Upper lobe of left lung (tissue), 6 donors: ENCODE measurements around the gene CYP27C1. TPM values are rescaled to one million over a fixed set of nuclear protein-coding genes. Genes with fewer than 3 reads are reported as not detected.

Source experiments
- ATAC-seq, 2 donors: fragments of 200-7000 bp; cut with Tn5 transposase; one replicate each; pipeline ENCODE4 v1.9.1; 2022; ENCODE audit warnings: mild to moderate bottlenecking in 2 of 2, moderate library complexity in 2 of 2; ENCODE audit not compliant: low FRiP score in 2 of 2
- DNase-seq, 2 donors: peaks; one replicate each; pipeline ENCODE4 v3.0.0-alpha.2; 2019 to 2020
- H3K27ac ChIP-seq, 4 donors: fragments of 200-600 bp; sonication (generic); one replicate each; pipeline ENCODE4 v1.5.1; 2016 to 2019
- H3K27me3 ChIP-seq, 4 donors: fragments of 200-600 bp; sonication (generic); one replicate each; pipeline ENCODE4 v1.5.1; 2017 to 2019
- H3K36me3 ChIP-seq, 4 donors: fragments of 200-600 bp; sonication (generic); one replicate each; pipeline ENCODE4 v1.5.1; 2016 to 2019
- H3K4me1 ChIP-seq, 4 donors: fragments of 200-600 bp; sonication (generic); one replicate each; pipeline ENCODE4 v1.5.1; 2018 to 2019
- H3K4me3 ChIP-seq, 4 donors: fragments of 200-600 bp; sonication (generic); one replicate each; pipeline ENCODE4 v1.5.1; 2017 to 2019; ENCODE audit warnings: mild to moderate bottlenecking in 2 of 4, moderate library complexity in 1 of 4
- H3K9me3 ChIP-seq, 4 donors: fragments of 200-600 bp; sonication (generic); one replicate each; pipeline ENCODE4 v1.5.1; 2018 to 2019
- CTCF ChIP-seq, 6 experiments: fragments of 450-650 bp in 4 of 6; fragments of 200-600 bp in 2 of 6; sonication (generic) in 2 of 6; IDR thresholded peaks; one replicate each; pipeline ENCODE4 v1.5.1; 2016 to 2019; ENCODE audit warnings: antibody characterized with exemption in 6 of 6
- EP300 ChIP-seq, 4 donors: sonication (generic); formaldehyde crosslinking; IDR thresholded peaks; one replicate each; pipeline ENCODE4 v1.5.1; 2017; ENCODE audit warnings: antibody characterized with exemption in 4 of 4, control low read depth in 2 of 4
- POLR2A ChIP-seq, 4 donors: fragments of 450-650 bp; IDR thresholded peaks; one replicate each; pipeline ENCODE4 v1.5.1; 2016 to 2017; ENCODE audit warnings: antibody characterized with exemption in 4 of 4, mild to moderate bottlenecking in 2 of 4
- POLR2AphosphoS5 ChIP-seq, 2 donors: sonication (generic); formaldehyde crosslinking; IDR thresholded peaks; one replicate each; pipeline ENCODE4 v1.5.1; 2017; ENCODE audit warnings: antibody characterized with exemption in 2 of 2
- WGBS, 2 donors: methylation state at CpG; one replicate each; pipeline ENCODE4 v1.1.5; 2017 to 2018; 5-methylcytosine and 5-hydroxymethylcytosine counted together
- total RNA-seq, 6 donors: library from RNA; depleted of rRNA in 4 of 6; stranded (reverse); fragments of >200 nt in 4 of 6; gene quantifications; one replicate each; pipeline versions ENCODE4 v1.1.0 to v1.2.1, GENCODE V29; 2016 to 2021
- donor health status: DM: no; HTN: no; CAD: no; lungs with moderate emphysema.
- donor health status: DM: no; HTN: yes; CAD: no; lungs with severe emphysema.

CYP27C1 gene
- total RNA-seq, 6 donors from 2014 or later: 0.11 to 0.39 (median 0.14) TPM; not detected in 2

- WGBS, 2 donors: 93 to 94% methylated on average over 13 to 15 of the region's 15 CpGs
- peak in 1 of 2 donors; percentile 18 for DNase-seq
- no peaks in the 10 kb centered on the region for H3K27me3 ChIP-seq
Observed at GRCh38 chr2:127177617-127178263, 42.4 kb downstream of the CYP27C1 start.

GRCh38 chr2:127176371-127177311 is 43.5 kb downstream of the CYP27C1 start:
- Histone ChIP-seq H3K4me3 (no peak overlapping the region), H3K9me3 (no peaks in the 10 kb centered on the region), H3K4me1 (peaks cover 3 to 12% (median 6%) of the 10 kb centered on the region in 4 donors), H3K27ac (peak overlapping the region in 3 of 4 donors; percentile 5 to 55 (median 18)), H3K36me3 (no peaks in the 10 kb centered on the region), H3K27me3 (no peaks in the 10 kb centered on the region)
- WGBS, 2 donors: 66% methylated on average over 30 to 31 of the region's 31 CpGs
- DNase-seq: peak in 1 of 2 donors; percentile 41
- TF ChIP-seq CTCF (IDR thresholded peaks at IDR 0.05) (no peak), EP300 (IDR thresholded peaks at IDR 0.05) (peak in 2 of 4 donors; percentile 27 to 48), POLR2A (IDR thresholded peaks at IDR 0.05) (peak in 1 of 4 donors; percentile 29), POLR2AphosphoS5 (IDR thresholded peaks at IDR 0.05) (peak; percentile 50 to 79)
- peak; percentile 51 to 58 for ATAC-seq

More at GRCh38 chr2:127177617-127178263, 42.4 kb downstream of the CYP27C1 start:
- Histone ChIP-seq H3K4me3 (no peak overlapping the region), H3K4me1 (peaks cover 3 to 12% (median 6%) of the 10 kb centered on the region in 4 donors), H3K9me3 (no peaks in the 10 kb centered on the region), H3K27ac (no peak overlapping the region), H3K36me3 (no peaks in the 10 kb centered on the region)
- TF ChIP-seq POLR2AphosphoS5 (IDR thresholded peaks at IDR 0.05): no peak
- TF ChIP-seq EP300 (IDR thresholded peaks at IDR 0.05): no peak
- no peak for TF ChIP-seq POLR2A (IDR thresholded peaks at IDR 0.05)
- TF ChIP-seq CTCF (IDR thresholded peaks at IDR 0.05): no peak
- no peak for ATAC-seq

GRCh38 chr2:127175751-127176354 is 44.2 kb downstream of the CYP27C1 start:
- H3K4me3 ChIP-seq: no peak overlapping the region
- 78 to 92% methylated on average over 19 of the region's 19 CpGs for WGBS, 2 donors
- H3K9me3 ChIP-seq: no peaks in the 10 kb centered on the region
- TF ChIP-seq POLR2A (IDR thresholded peaks at IDR 0.05) (no peak), POLR2AphosphoS5 (IDR thresholded peaks at IDR 0.05) (no peak), EP300 (IDR thresholded peaks at IDR 0.05) (no peak), CTCF (IDR thresholded peaks at IDR 0.05) (no peak)
- peak; percentile 39 to 62 for ATAC-seq
- peak overlapping the region in 3 of 4 donors; percentile 5 to 55 (median 18) for H3K27ac ChIP-seq
- peaks cover 3 to 12% (median 6%) of the 10 kb centered on the region in 4 donors for H3K4me1 ChIP-seq
- no peaks in the 10 kb centered on the region for H3K27me3 ChIP-seq
- no peaks in the 10 kb centered on the region for H3K36me3 ChIP-seq
- DNase-seq: peak in 1 of 2 donors; percentile 12

DNA sequence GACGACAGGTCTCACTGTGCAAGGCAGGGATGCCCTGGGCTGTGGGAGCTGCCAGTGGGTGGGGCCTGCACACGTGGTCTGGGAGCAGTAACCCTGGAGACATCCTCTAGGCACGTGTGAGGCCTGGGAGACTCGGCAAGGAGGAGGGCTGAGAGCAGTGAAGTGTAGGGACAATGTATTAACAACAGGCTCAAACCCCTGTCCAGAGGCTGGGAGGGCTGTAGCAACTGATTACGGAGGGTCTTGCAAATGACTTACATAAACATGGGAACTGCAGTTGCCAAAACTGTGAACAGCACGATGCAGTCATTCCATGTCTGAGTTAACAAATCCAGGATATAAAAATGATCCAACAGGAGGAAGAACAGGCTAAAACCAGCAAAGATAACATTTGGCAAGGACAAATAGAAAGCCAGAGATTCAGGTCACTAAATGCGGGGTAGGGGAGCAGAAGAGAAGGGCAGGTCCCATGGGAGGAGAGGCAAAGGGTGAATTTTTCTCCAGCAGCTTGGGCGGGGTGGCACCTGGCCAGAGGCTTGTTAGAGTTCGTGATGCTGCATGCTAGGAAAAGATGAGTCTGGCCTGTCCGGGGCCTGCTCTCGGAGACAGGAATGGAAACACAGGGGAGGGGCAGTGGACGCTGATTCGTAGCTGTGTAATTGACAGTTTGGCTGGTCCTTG is 44.9 kb downstream of the CYP27C1 start:
- TF ChIP-seq POLR2AphosphoS5 (IDR thresholded peaks at IDR 0.05) (no peak), POLR2A (IDR thresholded peaks at IDR 0.05) (no peak), CTCF (IDR thresholded peaks at IDR 0.05) (no peak), EP300 (IDR thresholded peaks at IDR 0.05) (no peak)
- no peak overlapping the region for H3K27ac ChIP-seq
- H3K4me3 ChIP-seq: no peak overlapping the region
- 63 to 77% methylated on average over 10 to 13 of the region's 13 CpGs for WGBS, 2 donors
- ATAC-seq: peak; percentile 29 to 55
- no peaks in the 10 kb centered on the region for H3K36me3 ChIP-seq
- no peaks in the 10 kb centered on the region for H3K9me3 ChIP-seq
- DNase-seq: peak in 1 of 2 donors; percentile 20
- H3K4me1 ChIP-seq: peaks cover 3 to 12% (median 6%) of the 10 kb centered on the region in 4 donors
- no peaks in the 10 kb centered on the region for H3K27me3 ChIP-seq
